ENCODE results near the gene GPX6.

- TF ChIP-seq CTCF (IDR thresholded peaks at IDR 0.05) (no peak), POLR2A (IDR thresholded peaks at IDR 0.05) (no peak)
Measured at GRCh38 chr6:28458568-28458967, 57.0 kb downstream of the GPX6 start.
